ENCODE data around the gene SLCO2A1.

DNA sequence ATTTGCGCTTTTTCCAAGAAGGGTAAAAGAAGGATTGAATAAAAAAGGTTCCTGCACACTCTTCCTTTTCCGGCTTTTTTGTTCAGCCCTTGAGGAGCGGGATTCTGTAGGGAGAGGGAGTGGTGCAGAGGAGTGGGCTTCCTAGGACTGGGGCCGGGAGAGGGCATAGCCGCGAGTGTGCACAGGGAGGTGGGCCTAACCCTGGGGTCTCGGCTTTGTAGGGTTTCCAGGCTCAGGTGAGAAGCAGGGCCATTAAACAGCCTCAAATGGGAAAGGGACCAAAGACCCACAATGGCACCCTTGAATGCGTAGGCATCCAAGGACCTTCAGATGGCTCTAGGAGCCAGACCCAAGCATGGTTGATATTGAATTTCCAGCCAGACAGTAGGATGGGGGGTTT lies 98.6 kb downstream of the SLCO2A1 start:
- TF ChIP-seq CTCF (IDR thresholded peaks at IDR 0.05 in 4 of 5, conservative IDR thresholded peaks at IDR 0.05 in 1 of 5), result no peak
- no peak for TF ChIP-seq POLR2A (IDR thresholded peaks at IDR 0.05)
